Measurements from ENCODE around the gene RNF151.

The RNF151 gene

DNA sequence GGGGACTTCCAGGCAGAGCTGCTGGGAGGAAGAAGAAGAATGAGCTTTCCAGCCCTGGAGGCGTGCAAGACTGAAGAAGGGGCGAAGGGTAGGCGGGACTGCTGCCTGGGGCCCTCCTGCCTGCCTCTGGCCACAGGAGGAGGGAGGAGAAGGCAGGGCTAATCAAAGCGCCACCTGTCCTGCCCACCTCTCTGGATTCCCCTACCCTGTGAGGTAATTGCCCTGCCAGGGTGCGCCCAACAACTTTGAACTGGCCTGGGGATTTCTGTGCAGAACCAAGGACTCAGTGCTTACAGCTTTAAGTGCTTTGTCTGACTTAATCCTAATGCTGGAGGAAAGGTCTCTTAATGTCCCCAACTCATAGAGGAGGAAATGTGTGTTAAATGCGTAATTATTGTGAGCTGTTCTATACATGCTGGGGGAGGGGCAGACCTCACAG is 14.8 kb downstream of the RNF151 start, which contains the start of gene NOXO1:
TSS of gene NOXO1 (minus strand) at position 72 of the 439 bp plus-strand sequence. CDS start 290 bp downstream, outside the sequence.
- Histone ChIP-seq H3K9ac (ENCODE audit: low read length) (no peak within 1 kb of the TSS), H3K4me2 (ENCODE audit: low read depth, low read length) (no peak within 1 kb of the TSS), H3K9me3 (replicated peaks; ENCODE audit: insufficient read depth, low read length) (no peaks in the 10 kb centered on the region), H3K4me3 (ENCODE audit: low read length) (no peak within 1 kb of the TSS), H4K20me1 (ENCODE audit: insufficient read depth, low read length) (no peaks in the 10 kb centered on the region), H3K4me1 (ENCODE audit: low read length) (peaks cover 16% of the 10 kb centered on the region), H3F3A (ENCODE audit: insufficient read depth, low read length) (peaks cover 27% of the 10 kb centered on the region), H3K9me2 (replicated peaks; ENCODE audit: insufficient read depth, low read length) (no peaks in the 10 kb centered on the region), H3K36me3 (replicated peaks; ENCODE audit: insufficient read depth, low read length) (0 out of 2 replicates have a peak, but pooled peaks cover 1% of the 10 kb centered on the region), H3K27ac (ENCODE audit: low read length) (no peak within 1 kb of the TSS), H2AFZ (ENCODE audit: low read length) (no peak within 1 kb of the TSS), H3K79me2 (ENCODE audit: low read length) (peaks cover 16% of the 10 kb centered on the region), H3K27me3 (replicated peaks; ENCODE audit: insufficient read depth, low read length) (peaks cover 39% of the 10 kb centered on the region)
- DNase-seq, result no peak
- TF ChIP-seq EZH2phosphoT487 (IDR thresholded peaks at IDR 0.05; ENCODE audit: low read length), result no peak

DNA sequence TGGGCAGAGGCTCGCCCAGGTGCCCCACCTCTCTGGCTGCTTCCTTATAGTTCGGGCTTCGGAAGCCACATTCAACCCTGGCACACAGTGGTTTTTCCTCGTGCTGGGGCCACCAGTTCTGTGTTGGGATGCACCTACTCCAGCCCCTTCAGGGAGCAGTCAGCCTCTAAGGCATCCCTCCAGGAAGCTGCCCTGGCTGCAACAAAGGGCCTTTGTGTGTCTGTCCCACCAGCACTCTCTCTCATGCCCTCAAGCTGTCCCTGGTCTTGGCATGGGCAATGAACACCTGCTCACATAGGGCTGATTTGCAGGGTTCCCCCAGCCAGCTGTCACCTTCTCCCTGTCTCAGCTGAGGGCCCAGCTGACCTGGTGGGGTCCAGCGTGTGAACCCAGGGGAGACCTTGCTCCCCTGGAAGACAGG is 15.4 kb downstream of the RNF151 start:
- H2AFZ ChIP-seq (ENCODE audit: low read length), result no peak overlapping the region
- H3K4me1 ChIP-seq (ENCODE audit: low read length), result peaks cover 16% of the 10 kb centered on the region
- H3K27me3 ChIP-seq (replicated peaks; ENCODE audit: insufficient read depth, low read length), result peaks cover 39% of the 10 kb centered on the region
- no peak overlapping the region for H3K27ac ChIP-seq (ENCODE audit: low read length)
- 0 out of 2 replicates have a peak, but pooled peaks cover 4% of the 10 kb centered on the region for H3K36me3 ChIP-seq (replicated peaks; ENCODE audit: insufficient read depth, low read length)
- peaks cover 16% of the 10 kb centered on the region for H3K79me2 ChIP-seq (ENCODE audit: low read length)
- no peak overlapping the region for H3K4me3 ChIP-seq (ENCODE audit: low read length)
- no peaks in the 10 kb centered on the region for H4K20me1 ChIP-seq (ENCODE audit: insufficient read depth, low read length)
- no peak for DNase-seq
- no peaks in the 10 kb centered on the region for H3K9me2 ChIP-seq (replicated peaks; ENCODE audit: insufficient read depth, low read length)
- H3K9me3 ChIP-seq (replicated peaks; ENCODE audit: insufficient read depth, low read length), result no peaks in the 10 kb centered on the region
- no peak overlapping the region for H3K9ac ChIP-seq (ENCODE audit: low read length)
- peaks cover 27% of the 10 kb centered on the region for H3F3A ChIP-seq (ENCODE audit: insufficient read depth, low read length)
- TF ChIP-seq EZH2phosphoT487 (IDR thresholded peaks at IDR 0.05; ENCODE audit: low read length) (no peak), EZH2 (optimal IDR thresholded peaks at IDR 0.05; ENCODE audit: low read depth, low read length) (no peak)
- TF ChIP-seq, protein P1, sequence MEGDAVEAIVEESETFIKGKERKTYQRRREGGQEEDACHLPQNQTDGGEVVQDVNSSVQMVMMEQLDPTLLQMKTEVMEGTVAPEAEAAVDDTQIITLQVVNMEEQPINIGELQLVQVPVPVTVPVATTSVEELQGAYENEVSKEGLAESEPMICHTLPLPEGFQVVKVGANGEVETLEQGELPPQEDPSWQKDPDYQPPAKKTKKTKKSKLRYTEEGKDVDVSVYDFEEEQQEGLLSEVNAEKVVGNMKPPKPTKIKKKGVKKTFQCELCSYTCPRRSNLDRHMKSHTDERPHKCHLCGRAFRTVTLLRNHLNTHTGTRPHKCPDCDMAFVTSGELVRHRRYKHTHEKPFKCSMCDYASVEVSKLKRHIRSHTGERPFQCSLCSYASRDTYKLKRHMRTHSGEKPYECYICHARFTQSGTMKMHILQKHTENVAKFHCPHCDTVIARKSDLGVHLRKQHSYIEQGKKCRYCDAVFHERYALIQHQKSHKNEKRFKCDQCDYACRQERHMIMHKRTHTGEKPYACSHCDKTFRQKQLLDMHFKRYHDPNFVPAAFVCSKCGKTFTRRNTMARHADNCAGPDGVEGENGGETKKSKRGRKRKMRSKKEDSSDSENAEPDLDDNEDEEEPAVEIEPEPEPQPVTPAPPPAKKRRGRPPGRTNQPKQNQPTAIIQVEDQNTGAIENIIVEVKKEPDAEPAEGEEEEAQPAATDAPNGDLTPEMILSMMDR (IDR thresholded peaks at IDR 0.05; ENCODE audit: low read length), result no peak
- no peak overlapping the region for H3K4me2 ChIP-seq (ENCODE audit: low read depth, low read length)

DNA sequence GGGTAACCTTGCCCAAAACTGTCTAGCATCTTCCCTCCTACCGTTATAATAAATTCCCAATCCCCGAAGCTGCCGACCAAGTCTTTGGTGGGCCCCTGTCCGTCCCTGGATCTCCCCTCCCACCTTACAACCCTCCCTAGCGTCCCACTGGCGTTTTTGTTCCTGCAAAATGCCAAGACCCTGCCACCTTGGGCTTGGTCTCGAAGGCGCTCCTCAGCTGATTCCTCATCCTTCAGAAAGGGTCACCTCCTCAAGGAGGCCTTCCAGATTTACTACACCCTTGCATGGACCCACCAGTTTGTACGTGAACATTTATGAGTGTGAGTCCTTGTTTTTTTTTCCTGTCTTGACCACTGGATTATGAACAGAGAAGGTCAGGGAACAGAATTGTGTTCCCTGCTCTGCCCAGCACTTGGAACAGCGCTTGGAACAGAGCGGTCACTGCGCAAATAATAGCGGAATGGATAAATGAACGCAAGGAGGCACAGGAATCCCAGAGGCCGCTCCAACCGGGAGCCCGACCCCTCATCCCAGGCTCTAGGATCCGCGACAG is 16.4 kb downstream of the RNF151 start:
- TF ChIP-seq, protein P1 (IDR thresholded peaks at IDR 0.05; ENCODE audit: low read length), result no peak
- TF ChIP-seq EZH2 (optimal IDR thresholded peaks at IDR 0.05; ENCODE audit: low read depth, low read length), result peak; percentile 68
- H3K4me2 ChIP-seq (ENCODE audit: low read depth, low read length), result peak overlapping the region; percentile 97
- peaks cover 39% of the 10 kb centered on the region for H3K27me3 ChIP-seq (replicated peaks; ENCODE audit: insufficient read depth, low read length)
- H3F3A ChIP-seq (ENCODE audit: insufficient read depth, low read length), result peaks cover 27% of the 10 kb centered on the region
- H2AFZ ChIP-seq (ENCODE audit: low read length), result peak overlapping the region; percentile 62; the same call in 1 of the 2 replicates
- H4K20me1 ChIP-seq (ENCODE audit: insufficient read depth, low read length), result no peaks in the 10 kb centered on the region
- H3K4me3 ChIP-seq (ENCODE audit: low read length), result peak overlapping the region; percentile 57
- H3K9me2 ChIP-seq (replicated peaks; ENCODE audit: insufficient read depth, low read length), result no peaks in the 10 kb centered on the region
- H3K36me3 ChIP-seq (replicated peaks; ENCODE audit: insufficient read depth, low read length), result 0 out of 2 replicates have a peak, but pooled peaks cover 4% of the 10 kb centered on the region
- H3K9ac ChIP-seq (ENCODE audit: low read length), result no peak overlapping the region
- H3K9me3 ChIP-seq (replicated peaks; ENCODE audit: insufficient read depth, low read length), result no peaks in the 10 kb centered on the region
- H3K4me1 ChIP-seq (ENCODE audit: low read length), result peaks cover 16% of the 10 kb centered on the region
- peaks cover 16% of the 10 kb centered on the region for H3K79me2 ChIP-seq (ENCODE audit: low read length)
- no peak overlapping the region for H3K27ac ChIP-seq (ENCODE audit: low read length)
- no peak for DNase-seq

Data from MM.1S (cell line).